Sigmoid colon (tissue), 4 donors: ENCODE measurements around the gene IDI1.

Experiments used
- EP300 ChIP-seq, 4 donors: sonication (generic); formaldehyde crosslinking; IDR thresholded peaks; one replicate each; pipeline ENCODE4 v1.6.1; 2017; ENCODE audit warnings: antibody characterized with exemption in 4 of 4
- POLR2A ChIP-seq, 2 donors: fragments of 450-650 bp; IDR thresholded peaks; one replicate each; pipeline ENCODE4 v1.6.1; 2016; ENCODE audit warnings: antibody characterized with exemption in 2 of 2, mild to moderate bottlenecking in 2 of 2, moderate library complexity in 2 of 2
- POLR2AphosphoS5 ChIP-seq, 4 donors: sonication (generic); formaldehyde crosslinking; IDR thresholded peaks; one replicate each; pipeline ENCODE4 v1.6.1; 2017; ENCODE audit warnings: antibody characterized with exemption in 4 of 4

DNA sequence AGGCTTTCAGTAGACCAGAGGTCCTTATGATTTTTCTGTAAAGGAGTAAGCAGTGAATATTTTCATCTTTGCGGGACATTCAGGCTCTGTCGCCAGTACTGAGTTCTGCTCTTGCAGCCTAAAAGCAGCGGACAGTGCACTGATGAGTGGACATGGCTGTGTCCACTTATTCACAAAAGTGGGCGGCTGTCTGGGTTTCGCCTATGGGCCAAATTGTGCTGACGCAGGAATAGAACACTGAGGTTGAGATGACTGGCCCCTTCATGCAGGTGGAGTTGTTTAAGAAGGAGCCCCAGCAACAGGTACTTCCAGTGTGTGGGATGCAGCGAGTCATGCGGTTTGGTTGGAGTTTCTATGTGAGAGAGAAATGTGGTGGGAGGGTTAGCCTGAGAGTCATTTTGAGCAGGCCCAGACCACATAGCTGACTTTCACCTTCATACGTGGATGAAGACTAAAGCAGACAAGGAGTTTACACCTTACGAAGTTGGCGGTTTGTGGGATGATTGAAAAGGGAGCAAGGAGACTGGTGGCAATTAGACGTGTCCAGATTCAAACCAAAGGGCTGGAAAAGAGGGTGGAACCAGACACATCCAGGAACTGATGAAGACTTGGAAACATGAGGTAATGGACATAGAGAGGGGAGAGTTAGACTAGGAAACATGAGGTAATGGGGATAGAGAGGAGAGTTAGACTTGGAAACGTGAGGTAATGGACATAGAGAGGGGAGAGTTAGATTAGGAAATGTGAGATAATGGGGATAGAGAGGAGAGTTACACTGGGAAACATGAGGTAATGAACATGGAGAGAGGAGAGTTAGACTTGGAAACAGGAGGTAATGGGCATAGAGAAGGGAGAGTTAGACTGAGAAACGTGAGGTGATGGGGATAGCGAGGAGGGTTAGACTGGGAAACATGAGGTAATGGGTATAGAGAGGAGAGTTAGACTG lies 45.5 kb upstream of the IDI1 start:
- TF ChIP-seq POLR2AphosphoS5 (IDR thresholded peaks at IDR 0.05) (no peak), EP300 (IDR thresholded peaks at IDR 0.05) (no peak), POLR2A (IDR thresholded peaks at IDR 0.05) (no peak)
